NB4 (cell line): ENCODE results near the gene PTGS1.

ENCODE experiments used
- DNase-seq: peaks from one replicate; pipeline ENCODE4 v3.0.0; 2010; ENCODE audit warnings: low read depth
- H3K4me3 ChIP-seq: one replicate; pipeline ENCODE4 v1.5.1; 2011; ENCODE audit warnings: mild to moderate bottlenecking, low read depth, low read length, moderate library complexity
- MYC ChIP-seq: IDR thresholded peaks from 2 replicates; pipeline ENCODE4 v1.6.1; 2011; ENCODE audit warnings: low read depth, low read length
- POLR2A ChIP-seq: IDR thresholded peaks from 2 replicates; pipeline ENCODE4 v1.6.1; 2011; ENCODE audit warnings: mild to moderate bottlenecking; ENCODE audit not compliant: insufficient read length; ENCODE audit errors: extremely low read depth
- TF ChIP-seq, protein P1 (sequence below): IDR thresholded peaks from 2 replicates; pipeline ENCODE4 v1.6.1; 2011; ENCODE audit warnings: low read depth, low read length
- TF ChIP-seq, protein P2 (sequence below): IDR thresholded peaks from one replicate; pipeline ENCODE4 v1.5.1; 2012; ENCODE audit warnings: low read depth, low read length

The PTGS1 gene

GRCh38 chr9:122372856-122373845 lies 2.3 kb downstream of the PTGS1 start:
- H3K4me3 ChIP-seq: no peak overlapping the region
- DNase-seq: no peak
- TF ChIP-seq MYC (no peak), POLR2A (no peak)
- TF ChIP-seq, protein P1, sequence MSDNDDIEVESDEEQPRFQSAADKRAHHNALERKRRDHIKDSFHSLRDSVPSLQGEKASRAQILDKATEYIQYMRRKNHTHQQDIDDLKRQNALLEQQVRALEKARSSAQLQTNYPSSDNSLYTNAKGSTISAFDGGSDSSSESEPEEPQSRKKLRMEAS: no peak
- TF ChIP-seq, protein P2, sequence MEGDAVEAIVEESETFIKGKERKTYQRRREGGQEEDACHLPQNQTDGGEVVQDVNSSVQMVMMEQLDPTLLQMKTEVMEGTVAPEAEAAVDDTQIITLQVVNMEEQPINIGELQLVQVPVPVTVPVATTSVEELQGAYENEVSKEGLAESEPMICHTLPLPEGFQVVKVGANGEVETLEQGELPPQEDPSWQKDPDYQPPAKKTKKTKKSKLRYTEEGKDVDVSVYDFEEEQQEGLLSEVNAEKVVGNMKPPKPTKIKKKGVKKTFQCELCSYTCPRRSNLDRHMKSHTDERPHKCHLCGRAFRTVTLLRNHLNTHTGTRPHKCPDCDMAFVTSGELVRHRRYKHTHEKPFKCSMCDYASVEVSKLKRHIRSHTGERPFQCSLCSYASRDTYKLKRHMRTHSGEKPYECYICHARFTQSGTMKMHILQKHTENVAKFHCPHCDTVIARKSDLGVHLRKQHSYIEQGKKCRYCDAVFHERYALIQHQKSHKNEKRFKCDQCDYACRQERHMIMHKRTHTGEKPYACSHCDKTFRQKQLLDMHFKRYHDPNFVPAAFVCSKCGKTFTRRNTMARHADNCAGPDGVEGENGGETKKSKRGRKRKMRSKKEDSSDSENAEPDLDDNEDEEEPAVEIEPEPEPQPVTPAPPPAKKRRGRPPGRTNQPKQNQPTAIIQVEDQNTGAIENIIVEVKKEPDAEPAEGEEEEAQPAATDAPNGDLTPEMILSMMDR: no peak

GRCh38 chr9:122374885-122375420 lies 4.1 kb downstream of the PTGS1 start:
- TF ChIP-seq, protein P1: no peak
- TF ChIP-seq POLR2A (no peak), MYC (no peak)
- TF ChIP-seq, protein P2: no peak
- H3K4me3 ChIP-seq: no peak overlapping the region
- no peak for DNase-seq

DNA sequence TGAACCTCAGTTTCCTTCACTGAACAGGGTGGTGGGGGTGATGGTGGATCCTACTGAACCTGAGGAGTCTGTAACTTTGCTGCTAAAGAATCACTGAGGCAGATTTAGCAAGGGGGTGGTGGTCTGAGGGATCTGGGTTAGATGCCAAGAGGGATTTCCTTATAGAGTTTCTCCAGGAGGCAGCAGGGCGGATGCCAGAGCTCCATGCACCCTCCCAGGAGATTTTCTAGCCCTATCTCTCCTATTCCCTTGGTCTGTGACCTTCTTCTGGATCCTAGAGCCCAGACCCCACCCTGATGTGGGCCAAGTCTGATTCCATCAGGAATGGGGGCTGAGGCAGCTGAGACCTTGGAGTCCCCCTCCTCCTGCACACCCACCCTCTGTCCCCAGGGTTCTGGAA lies 6.0 kb downstream of the PTGS1 start:
- DNase-seq: no peak
- no peak for TF ChIP-seq POLR2A
- TF ChIP-seq MYC: no peak
- TF ChIP-seq, protein P2: no peak
- TF ChIP-seq, protein P1: no peak
- no peak overlapping the region for H3K4me3 ChIP-seq

DNA sequence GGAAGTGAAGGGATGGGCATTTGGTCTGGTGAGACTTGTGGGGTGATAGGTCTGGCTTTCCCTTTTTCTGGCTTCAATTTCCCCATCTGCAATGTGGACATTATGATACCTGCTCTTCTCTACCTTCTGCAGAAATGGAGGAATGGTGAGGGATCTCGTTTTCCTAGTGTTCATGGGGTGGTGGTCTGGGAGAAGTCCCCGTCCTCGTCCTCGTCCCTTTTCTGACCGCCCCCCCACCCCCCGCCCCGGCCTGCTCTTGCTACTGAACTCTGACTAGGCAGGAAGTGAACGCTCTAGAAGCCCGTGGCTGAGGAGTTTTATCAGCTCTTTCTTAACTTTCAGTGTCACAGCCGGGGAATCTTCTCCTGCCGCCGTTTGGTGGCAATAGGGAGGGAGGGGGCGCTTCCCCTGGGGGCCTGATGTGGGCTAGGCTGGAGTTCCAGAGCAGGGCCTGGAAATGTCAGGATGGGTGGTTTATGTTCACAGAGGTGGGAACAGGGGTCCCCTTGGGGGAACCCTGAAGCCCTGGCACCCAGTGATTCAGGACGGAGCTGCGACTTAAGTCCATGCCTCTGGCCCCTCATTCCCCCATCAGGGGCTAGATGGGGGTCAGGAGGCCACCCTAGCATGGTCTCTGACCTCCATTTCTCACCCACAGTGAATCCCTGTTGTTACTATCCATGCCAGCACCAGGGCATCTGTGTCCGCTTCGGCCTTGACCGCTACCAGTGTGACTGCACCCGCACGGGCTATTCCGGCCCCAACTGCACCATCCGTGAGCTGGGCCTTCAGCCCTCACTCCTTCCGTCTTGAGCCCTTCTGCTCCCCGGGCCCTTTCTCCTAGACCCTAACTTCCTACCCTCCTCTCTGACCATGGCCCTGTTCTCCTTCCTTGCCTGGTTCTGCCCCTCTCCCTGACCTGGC lies 6.7 kb downstream of the PTGS1 start:
- TF ChIP-seq, protein P1: no peak
- no peak for TF ChIP-seq MYC
- no peak for TF ChIP-seq POLR2A
- TF ChIP-seq, protein P2: no peak
- DNase-seq: no peak
- no peak overlapping the region for H3K4me3 ChIP-seq

DNA sequence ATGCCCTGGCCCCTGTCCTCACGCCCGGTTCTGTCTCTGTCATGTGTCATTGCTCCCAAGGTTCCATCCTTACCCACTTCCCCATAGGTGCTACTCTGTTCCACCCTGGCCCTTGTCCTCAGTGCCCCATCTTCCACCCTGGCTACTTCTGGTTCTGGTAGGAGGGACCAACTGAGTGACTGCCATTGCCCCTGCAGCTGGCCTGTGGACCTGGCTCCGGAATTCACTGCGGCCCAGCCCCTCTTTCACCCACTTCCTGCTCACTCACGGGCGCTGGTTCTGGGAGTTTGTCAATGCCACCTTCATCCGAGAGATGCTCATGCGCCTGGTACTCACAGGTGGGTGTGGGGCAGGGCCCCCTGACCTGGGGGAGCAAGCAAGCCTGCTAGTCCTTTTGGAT lies 7.4 kb downstream of the PTGS1 start:
- H3K4me3 ChIP-seq: no peak overlapping the region
- no peak for TF ChIP-seq MYC
- DNase-seq: no peak

GRCh38 chr9:122379340-122379739 lies 8.5 kb downstream of the PTGS1 start:
- no peak overlapping the region for H3K4me3 ChIP-seq
- TF ChIP-seq, protein P2: peak; percentile 56
- TF ChIP-seq, protein P1: no peak
- DNase-seq: peak; percentile 37
